ENCODE data around the gene DEDD. TPM values are rescaled to one million over a fixed set of nuclear protein-coding genes. Genes with fewer than 3 reads are reported as not detected.

The DEDD gene
- total RNA-seq, 1 experiment from 2014 or later = 29.8 TPM

- H4K20me1 ChIP-seq (ENCODE audit: insufficient read depth) = peaks cover 3% of the 10 kb centered on the region; the same call in 1 of the 2 replicates
- no peaks in the 10 kb centered on the region for H3K9me2 ChIP-seq (ENCODE audit: insufficient read depth)
- no peaks in the 10 kb centered on the region for H3K36me3 ChIP-seq (ENCODE audit: low read depth)
- H3K27ac ChIP-seq = no peak overlapping the region
- H3K27me3 ChIP-seq (ENCODE audit: insufficient read depth, low read depth) = no peaks in the 10 kb centered on the region
- H2AFZ ChIP-seq = no peak overlapping the region
- peaks cover 24% of the 10 kb centered on the region for H3K4me1 ChIP-seq (replicated peaks; ENCODE audit: insufficient read depth)
- ChIA-PET CTCF (no interaction called here), POLR2A (ENCODE audit: unreplicated experiment) (interaction anchor here (0.5 kb wide), 1 partner anchor 991 kb away, joined by 3 read pairs; no protein-coding TSS in a partner anchor)
- no peaks in the 10 kb centered on the region for H3K9me3 ChIP-seq (ENCODE audit: insufficient read depth, low read depth)
- BruUV-seq (replicated peaks) = no TSS peak
- no peak for DNase-seq
- TF ChIP-seq CTCF (conservative IDR thresholded peaks at IDR 0.05) (no peak), EZH2 (IDR thresholded peaks at IDR 0.05; ENCODE audit: low read depth) (no peak)
- H3K4me3 ChIP-seq = no peak overlapping the region
- H3K79me2 ChIP-seq (ENCODE audit: low read depth) = peaks cover 30% of the 10 kb centered on the region
- no peak overlapping the region for H3K4me2 ChIP-seq
- H3F3A ChIP-seq (ENCODE audit: insufficient read depth, low read depth) = peaks cover 46% of the 10 kb centered on the region
- intact Hi-C loops (cut with micrococcal nuclease; ENCODE audit: unreplicated experiment) = loop anchor here (2.0 to 10.0 kb wide), 3 partner anchors 144 to 458 kb away; no protein-coding TSS in a partner anchor
These were observed 6.0 kb upstream of the DEDD start for GRCh38 chr1:161138431-161138830.

- POLR2A ChIA-PET (ENCODE audit: unreplicated experiment) = no interaction called here
- TF ChIP-seq EZH2 (IDR thresholded peaks at IDR 0.05; ENCODE audit: low read depth) (no peak), CTCF (conservative IDR thresholded peaks at IDR 0.05) (no peak)
- intact Hi-C loops (cut with micrococcal nuclease; ENCODE audit: unreplicated experiment) = loop anchor here (2.0 to 10.0 kb wide), 3 partner anchors 143 to 457 kb away; no protein-coding TSS in a partner anchor
These were observed 5.4 kb upstream of the DEDD start for GRCh38 chr1:161137881-161138280.

GRCh38 chr1:161133220-161133740 lies 813 bp upstream of the DEDD start:
- ChIA-PET POLR2A (ENCODE audit: unreplicated experiment) (interaction anchor here (0.6 to 0.7 kb wide), 4 partner anchors 12 to 92 kb away, joined by 3 to 6 read pairs (median 3); partner anchors contain the start of genes B4GALT3 and TOMM40L), CTCF (interaction anchor here (0.6 to 0.7 kb wide), 2 partner anchors 18 to 30 kb away, joined by 3 read pairs; no protein-coding TSS in a partner anchor)
- no peaks in the 10 kb centered on the region; the same call in 1 of the 2 replicates for H4K20me1 ChIP-seq (ENCODE audit: insufficient read depth)
- no peaks in the 10 kb centered on the region for H3K27me3 ChIP-seq (ENCODE audit: insufficient read depth, low read depth)
- no TSS peak for BruUV-seq (replicated peaks)
- intact Hi-C loops (cut with micrococcal nuclease; ENCODE audit: unreplicated experiment) = loop anchor here (1.0 to 10.0 kb wide), 3 partner anchors 34 to 138 kb away; partner anchors contain the start of genes B4GALT3 and KLHDC9
- DNase-seq = no peak
- H3K4me2 ChIP-seq = peak overlapping the region; percentile 84
- peaks cover 62% of the 10 kb centered on the region for H3F3A ChIP-seq (ENCODE audit: insufficient read depth, low read depth)
- no peak; the same call in 1 of the 2 replicates for TF ChIP-seq CTCF (conservative IDR thresholded peaks at IDR 0.05)
- TF ChIP-seq EZH2 (IDR thresholded peaks at IDR 0.05; ENCODE audit: low read depth) = no peak
- H3K4me3 ChIP-seq = peak overlapping the region; percentile 66
- 0 out of 2 replicates have a peak, but pooled peaks cover 5% of the 10 kb centered on the region for H3K36me3 ChIP-seq (ENCODE audit: low read depth)
- peaks cover 33% of the 10 kb centered on the region for H3K4me1 ChIP-seq (replicated peaks; ENCODE audit: insufficient read depth)
- peak overlapping the region; percentile 91 for H3K27ac ChIP-seq
- H3K9me3 ChIP-seq (ENCODE audit: insufficient read depth, low read depth) = no peaks in the 10 kb centered on the region
- H3K79me2 ChIP-seq (ENCODE audit: low read depth) = peaks cover 49% of the 10 kb centered on the region
- no peaks in the 10 kb centered on the region for H3K9me2 ChIP-seq (ENCODE audit: insufficient read depth)
- peak overlapping the region; percentile 90 for H2AFZ ChIP-seq

More at GRCh38 chr1:161137881-161138280, 5.4 kb upstream of the DEDD start:
- peaks cover 3% of the 10 kb centered on the region; the same call in 1 of the 2 replicates for H4K20me1 ChIP-seq (ENCODE audit: insufficient read depth)
- no peak overlapping the region for H3K4me3 ChIP-seq
- no peak for DNase-seq
- H3K9me2 ChIP-seq (ENCODE audit: insufficient read depth) = no peaks in the 10 kb centered on the region
- H3K36me3 ChIP-seq (ENCODE audit: low read depth) = no peaks in the 10 kb centered on the region
- peaks cover 52% of the 10 kb centered on the region for H3F3A ChIP-seq (ENCODE audit: insufficient read depth, low read depth)
- no peak overlapping the region for H3K27ac ChIP-seq
- CTCF ChIA-PET = no interaction called here
- no TSS peak for BruUV-seq (replicated peaks)
- H3K4me2 ChIP-seq = no peak overlapping the region
- peaks cover 31% of the 10 kb centered on the region for H3K79me2 ChIP-seq (ENCODE audit: low read depth)
- H3K4me1 ChIP-seq (replicated peaks; ENCODE audit: insufficient read depth) = peaks cover 24% of the 10 kb centered on the region
- H3K9me3 ChIP-seq (ENCODE audit: insufficient read depth, low read depth) = no peaks in the 10 kb centered on the region
- H3K27me3 ChIP-seq (ENCODE audit: insufficient read depth, low read depth) = no peaks in the 10 kb centered on the region
- H2AFZ ChIP-seq = no peak overlapping the region

Data from PC-9 (cell line).